CD8-positive, alpha-beta memory T cell (primary cell): Measurements from ENCODE around the gene RAB11FIP4. TPM values are rescaled to one million over a fixed set of nuclear protein-coding genes. Genes with fewer than 3 reads are reported as not detected.

Experiments
- CTCF ChIA-PET: fragments of 350-600 bp; sonication (Branson Sonifier 250); formaldehyde crosslinking; loops from one replicate; lab custom pipeline; 2021; ENCODE audit warnings: antibody characterized with exemption; lab: Charles Lee
- POLR2A ChIA-PET: fragments of 350-600 bp; sonication (Branson Sonifier 250); formaldehyde crosslinking; loops from one replicate; lab custom pipeline; 2021; ENCODE audit warnings: antibody characterized with exemption; lab: Charles Lee
- DNase-seq, 5 donors: peaks; one replicate each; pipeline versions ENCODE4 v3.0.0 to v3.0.0-alpha.2; 2020 to 2022; ENCODE audit warnings: mixed read lengths in 1 of 5
- H3K27ac ChIP-seq: one replicate; pipeline ENCODE4 v1.7.0; 2013; ENCODE audit warnings: low read depth, mild to moderate bottlenecking, low read length, moderate library complexity
- H3K27me3 ChIP-seq: 2 replicates; pipeline ENCODE4 v1.7.0; 2013; ENCODE audit warnings: low read length, mild to moderate bottlenecking; ENCODE audit not compliant: insufficient read depth, poor library complexity, severe bottlenecking
- H3K36me3 ChIP-seq: 2 replicates; pipeline ENCODE4 v1.7.0; 2013; ENCODE audit warnings: mild to moderate bottlenecking, low read length, moderate library complexity; ENCODE audit not compliant: insufficient read depth
- H3K4me1 ChIP-seq: 2 replicates; pipeline ENCODE4 v1.7.0; 2013; ENCODE audit warnings: mild to moderate bottlenecking, low read length, moderate library complexity; ENCODE audit not compliant: insufficient read depth
- H3K4me3 ChIP-seq: 2 replicates; pipeline ENCODE4 v1.7.0; 2013; ENCODE audit warnings: mild to moderate bottlenecking, low read length
- H3K9me3 ChIP-seq: 2 replicates; pipeline ENCODE4 v1.7.0; 2013; ENCODE audit warnings: mild to moderate bottlenecking, low read length
- H3K27ac Mint-ChIP-seq, 8 donors: one replicate each; pipeline ENCODE4 v1.8.0; 2020 to 2021; ENCODE audit warnings: mixed read lengths in 8 of 8, mild to moderate bottlenecking in 6 of 8, inconsistent platforms in 3 of 8, moderate library complexity in 3 of 8
- H3K27me3 Mint-ChIP-seq, 2 donors: one replicate each; pipeline ENCODE4 v1.8.0; 2020 to 2021; ENCODE audit warnings: mixed read lengths in 2 of 2, mild to moderate bottlenecking in 1 of 2, moderate library complexity in 1 of 2
- H3K36me3 Mint-ChIP-seq, 3 donors: one replicate each; pipeline ENCODE4 v1.8.0; 2020 to 2021; ENCODE audit warnings: mixed read lengths in 3 of 3, inconsistent platforms in 1 of 3, mild to moderate bottlenecking in 1 of 3
- H3K4me1 Mint-ChIP-seq, 3 donors: one replicate each; pipeline ENCODE4 v1.8.0; 2020 to 2021; ENCODE audit warnings: mixed read lengths in 3 of 3, inconsistent platforms in 1 of 3, mild to moderate bottlenecking in 1 of 3
- H3K4me3 Mint-ChIP-seq, 7 donors: one replicate each; pipeline ENCODE4 v1.8.0; 2020 to 2021; ENCODE audit warnings: mixed read lengths in 7 of 7, mild to moderate bottlenecking in 6 of 7, moderate library complexity in 4 of 7, inconsistent platforms in 2 of 7
- H3K9me3 Mint-ChIP-seq, 5 donors: one replicate each; pipeline ENCODE4 v1.8.0; 2020 to 2022; ENCODE audit warnings: mixed read lengths in 5 of 5, mild to moderate bottlenecking in 3 of 5, moderate library complexity in 2 of 5, inconsistent platforms in 1 of 5
- polyA plus RNA-seq: library from polyadenylated mRNA; unstranded; fragments of 300-500 nt; fragmentation: Illumina TruSeq; gene quantifications from one replicate; pipeline ENCODE4 v1.2.3, GENCODE V29; 2021
- total RNA-seq, 2 experiments: library from RNA; stranded (reverse); gene quantifications; one replicate each; pipeline ENCODE4 v1.2.3, GENCODE V29; 2021

Gene RAB11FIP4
- total and polyA plus RNA-seq, 3 experiments from 2014 or later: 15.1 to 26.8 (median 17.4) TPM

DNA sequence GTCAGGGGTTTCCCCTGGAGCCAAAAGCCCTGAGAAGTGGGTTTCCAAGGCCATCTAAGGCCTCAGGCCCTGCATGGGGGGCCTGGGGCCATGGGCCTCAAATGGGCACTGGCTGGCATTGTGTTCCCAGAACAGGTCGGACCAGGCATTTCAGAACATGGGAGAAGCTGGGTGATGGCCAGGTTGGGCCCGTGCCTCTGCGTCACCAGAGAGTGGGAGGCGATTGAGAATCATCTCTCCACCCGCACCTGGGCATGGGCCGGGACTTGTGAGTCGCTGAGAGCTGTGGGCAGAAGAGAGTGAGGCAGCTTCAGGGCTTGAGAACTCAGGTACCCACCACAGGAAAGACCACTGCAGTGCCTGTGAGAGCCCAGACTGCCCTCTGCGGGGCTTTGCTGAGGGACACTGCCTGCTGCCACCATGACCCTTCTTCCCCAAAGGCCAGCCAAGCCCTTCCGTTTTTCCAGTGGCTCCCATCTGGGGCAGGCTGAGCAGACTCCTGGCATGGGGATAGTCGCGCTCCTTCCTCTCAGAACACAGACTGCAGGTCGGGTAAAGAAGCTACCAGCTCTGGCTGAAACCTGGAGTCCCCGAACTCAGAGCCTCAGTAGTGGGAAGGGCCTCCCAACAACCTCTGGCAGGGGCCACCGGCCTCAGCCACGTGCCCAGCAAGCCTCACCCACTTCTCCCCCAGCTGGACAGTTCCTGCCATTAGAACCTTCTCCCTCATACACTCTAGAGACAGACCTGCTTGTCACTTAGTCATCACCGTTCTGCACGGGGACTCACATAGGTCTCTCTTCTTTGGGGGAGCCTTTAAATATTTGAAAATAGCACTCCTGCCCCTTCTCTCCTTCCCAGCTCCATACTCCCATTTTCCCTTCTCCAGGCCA lies 1.6 kb downstream of the RAB11FIP4 start:
- peaks cover 0 to 12% (median 9%) of the 10 kb centered on the region in 3 donors for H3K4me1 Mint-ChIP-seq
- Histone ChIP-seq H3K4me3 (no peak overlapping the region), H3K4me1 (no peaks in the 10 kb centered on the region), H3K27ac (no peak overlapping the region), H3K27me3 (peaks cover 24% of the 10 kb centered on the region), H3K9me3 (no peaks in the 10 kb centered on the region), H3K36me3 (no peaks in the 10 kb centered on the region)
- peaks cover 43 to 58% of the 10 kb centered on the region in 2 donors for H3K27me3 Mint-ChIP-seq
- H3K36me3 Mint-ChIP-seq: peaks cover 0 to 6% (median 0%) of the 10 kb centered on the region in 3 donors
- H3K27ac Mint-ChIP-seq: no peak overlapping the region
- ChIA-PET CTCF (no interaction called here), POLR2A (no interaction called here)
- DNase-seq: no peak
- H3K9me3 Mint-ChIP-seq: no peaks in the 10 kb centered on the region
- peak overlapping the region; percentile 51 to 80 (median 67) for H3K4me3 Mint-ChIP-seq

DNA sequence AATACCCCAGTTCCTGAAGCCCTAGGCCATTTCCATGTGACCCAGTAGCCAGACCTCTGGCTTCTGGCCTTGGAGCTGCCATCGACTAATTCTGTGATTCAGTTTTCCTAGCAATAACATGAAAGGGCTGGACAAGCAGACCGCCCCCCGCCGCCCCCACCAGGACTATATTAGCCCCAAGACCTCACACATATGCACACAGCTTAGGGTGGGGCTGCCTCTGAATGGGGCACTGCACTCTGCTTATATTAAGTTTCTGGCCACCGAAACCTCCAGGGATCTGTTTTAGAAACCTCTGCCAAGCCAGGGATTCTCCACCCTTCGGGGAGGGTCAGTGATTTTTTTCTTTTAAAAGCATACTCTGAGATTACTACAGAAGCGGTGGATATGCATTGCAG lies 2.3 kb downstream of the RAB11FIP4 start:
- Histone ChIP-seq H3K9me3 (no peaks in the 10 kb centered on the region), H3K36me3 (no peaks in the 10 kb centered on the region), H3K4me1 (no peaks in the 10 kb centered on the region), H3K27me3 (peaks cover 24% of the 10 kb centered on the region), H3K4me3 (no peak overlapping the region), H3K27ac (no peak overlapping the region)
- no peak for DNase-seq
- no peak overlapping the region for H3K27ac Mint-ChIP-seq
- H3K4me1 Mint-ChIP-seq: peaks cover 0 to 12% (median 9%) of the 10 kb centered on the region in 3 donors
- H3K4me3 Mint-ChIP-seq: peak overlapping the region in 5 of 7 donors; percentile 10 to 59 (median 54)
- no peaks in the 10 kb centered on the region for H3K9me3 Mint-ChIP-seq
- POLR2A ChIA-PET: no interaction called here
- H3K27me3 Mint-ChIP-seq: peaks cover 43 to 62% of the 10 kb centered on the region in 2 donors
- CTCF ChIA-PET: no interaction called here
- peaks cover 0 to 6% (median 0%) of the 10 kb centered on the region in 3 donors for H3K36me3 Mint-ChIP-seq

DNA sequence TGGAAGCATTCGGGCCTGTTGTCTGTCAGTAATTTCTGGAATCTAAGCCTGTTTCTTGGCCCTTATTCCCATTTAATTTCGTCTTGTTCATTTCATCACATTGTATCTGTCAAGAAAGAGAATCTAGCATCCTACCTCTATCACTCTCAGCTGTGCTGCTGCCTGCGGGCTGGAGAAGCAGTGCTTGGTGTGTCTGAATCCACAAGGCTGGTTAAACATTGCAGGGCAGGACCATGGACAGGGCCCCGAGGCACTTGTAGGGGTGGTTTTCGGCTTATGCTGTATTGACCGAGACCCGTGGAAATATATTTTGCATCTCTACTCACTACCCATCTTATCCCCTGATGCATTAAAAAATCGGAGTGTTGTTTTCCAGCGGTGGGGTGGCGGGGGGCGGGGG lies 3.1 kb downstream of the RAB11FIP4 start:
- H3K4me1 Mint-ChIP-seq: peaks cover 0 to 12% (median 9%) of the 10 kb centered on the region in 3 donors
- no peak overlapping the region for H3K27ac Mint-ChIP-seq
- peaks cover 0 to 6% (median 0%) of the 10 kb centered on the region in 3 donors for H3K36me3 Mint-ChIP-seq
- no peaks in the 10 kb centered on the region for H3K9me3 ChIP-seq
- H3K4me1 ChIP-seq: no peaks in the 10 kb centered on the region
- peaks cover 24% of the 10 kb centered on the region for H3K27me3 ChIP-seq
- no peak overlapping the region for H3K27ac ChIP-seq
- POLR2A ChIA-PET: no interaction called here
- H3K36me3 ChIP-seq: no peaks in the 10 kb centered on the region
- DNase-seq: peak in 1 of 5 donors; percentile 15
- peaks cover 37 to 58% of the 10 kb centered on the region in 2 donors for H3K27me3 Mint-ChIP-seq
- peak overlapping the region in 1 of 7 donors; percentile 15 for H3K4me3 Mint-ChIP-seq
- CTCF ChIA-PET: no interaction called here
- no peak overlapping the region for H3K4me3 ChIP-seq
- no peaks in the 10 kb centered on the region for H3K9me3 Mint-ChIP-seq

DNA sequence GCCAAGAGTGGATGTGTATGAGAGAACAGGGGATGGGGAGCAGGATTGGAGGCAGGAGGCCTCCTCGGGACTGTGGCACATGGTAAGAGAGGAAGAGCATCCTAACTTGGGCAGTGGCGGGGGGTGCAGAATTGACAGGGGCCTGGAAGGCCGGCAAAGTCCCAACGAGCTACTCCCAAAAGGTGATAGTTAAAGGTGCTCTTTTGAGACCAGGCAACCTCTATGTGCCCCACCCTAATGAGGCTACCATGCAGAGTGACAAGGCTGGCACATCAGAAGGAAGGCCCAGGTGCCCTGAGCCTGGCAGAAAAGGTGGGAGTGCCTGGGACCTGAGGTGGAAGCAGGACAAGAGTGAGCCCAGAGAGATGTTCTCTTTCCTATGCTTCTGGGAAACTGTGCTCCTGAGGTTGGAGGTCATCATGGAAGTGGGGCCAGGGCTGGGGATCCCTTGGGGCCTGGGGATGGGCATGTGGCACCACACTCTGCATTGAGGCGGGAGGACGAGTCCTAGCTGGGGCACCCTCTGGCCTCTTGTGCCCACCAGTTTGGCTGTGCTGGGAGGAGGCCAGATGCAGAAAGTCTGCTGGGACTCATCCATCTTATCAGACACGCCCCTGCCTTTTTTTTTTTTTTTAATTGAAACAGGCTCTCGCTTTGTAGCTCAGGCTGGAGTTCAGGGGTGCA lies 5.9 kb downstream of the RAB11FIP4 start:
- no peaks in the 10 kb centered on the region for H3K4me1 ChIP-seq
- peaks cover 0 to 5% (median 3%) of the 10 kb centered on the region in 3 donors for H3K4me1 Mint-ChIP-seq
- no peak overlapping the region for H3K4me3 Mint-ChIP-seq
- no peaks in the 10 kb centered on the region for H3K9me3 Mint-ChIP-seq
- no peaks in the 10 kb centered on the region for H3K9me3 ChIP-seq
- no peak overlapping the region for H3K4me3 ChIP-seq
- peaks cover 27 to 51% of the 10 kb centered on the region in 2 donors for H3K27me3 Mint-ChIP-seq
- POLR2A ChIA-PET: no interaction called here
- CTCF ChIA-PET: no interaction called here
- peaks cover 13% of the 10 kb centered on the region for H3K27me3 ChIP-seq
- peaks cover 0 to 6% (median 0%) of the 10 kb centered on the region in 3 donors for H3K36me3 Mint-ChIP-seq
- DNase-seq: no peak
- H3K27ac Mint-ChIP-seq: no peak overlapping the region
- H3K36me3 ChIP-seq: no peaks in the 10 kb centered on the region
- H3K27ac ChIP-seq: no peak overlapping the region

DNA sequence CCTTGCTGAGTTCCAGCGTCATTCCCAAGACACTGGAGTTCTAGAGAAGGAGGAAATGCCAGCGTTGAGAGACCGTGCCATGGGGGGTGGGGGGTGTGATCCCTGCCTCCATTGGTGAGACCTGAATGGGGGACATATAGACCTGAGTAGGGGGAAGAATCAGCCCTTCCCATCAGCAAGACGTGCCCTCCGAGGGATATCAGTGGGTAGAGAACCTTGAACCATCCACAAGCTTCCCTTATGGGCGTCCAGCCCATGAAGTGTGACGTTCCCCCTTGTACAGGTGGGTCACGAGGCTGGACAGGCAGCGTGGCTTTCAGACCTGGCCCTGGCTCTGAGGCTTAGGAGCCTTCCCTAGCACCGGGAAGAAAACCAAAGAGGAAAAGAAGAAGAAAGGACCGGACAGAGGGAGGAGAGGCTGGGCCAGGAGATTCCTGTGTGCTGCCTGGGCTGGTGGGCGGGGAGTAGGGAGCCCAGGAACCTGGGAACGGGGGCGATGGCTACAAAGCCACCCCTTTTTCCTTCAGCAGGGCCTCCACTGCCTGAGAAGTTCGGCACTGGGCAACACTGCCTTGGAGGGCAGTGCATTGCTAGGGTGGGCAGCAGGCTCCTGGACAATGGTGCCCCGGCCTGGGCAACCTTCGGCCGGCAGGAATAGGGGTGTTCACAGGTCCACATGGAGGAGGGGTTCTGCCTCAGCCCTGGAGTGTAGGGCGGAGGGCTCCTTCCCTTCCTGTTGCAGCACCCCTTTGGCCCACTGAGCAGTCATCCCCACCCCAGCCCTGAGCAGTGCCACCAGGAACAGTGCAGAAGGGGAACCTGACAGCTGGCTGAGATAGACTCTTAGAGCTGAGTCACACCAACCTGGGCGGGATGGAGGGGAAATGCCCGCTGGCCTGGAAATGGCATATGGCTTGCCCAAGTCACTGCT lies 7.2 kb downstream of the RAB11FIP4 start:
- no peaks in the 10 kb centered on the region for H3K4me1 Mint-ChIP-seq
- H3K27me3 ChIP-seq: peaks cover under 1% of the 10 kb centered on the region
- POLR2A ChIA-PET: no interaction called here
- CTCF ChIA-PET: no interaction called here
- no peak overlapping the region for H3K4me3 Mint-ChIP-seq
- no peak overlapping the region for H3K4me3 ChIP-seq
- no peaks in the 10 kb centered on the region for H3K36me3 ChIP-seq
- H3K9me3 ChIP-seq: no peaks in the 10 kb centered on the region
- H3K4me1 ChIP-seq: no peaks in the 10 kb centered on the region
- no peak overlapping the region for H3K27ac ChIP-seq
- peaks cover 18 to 38% of the 10 kb centered on the region in 2 donors for H3K27me3 Mint-ChIP-seq
- peaks cover 0 to 2% (median 0%) of the 10 kb centered on the region in 3 donors for H3K36me3 Mint-ChIP-seq
- DNase-seq: no peak
- H3K9me3 Mint-ChIP-seq: no peaks in the 10 kb centered on the region
- H3K27ac Mint-ChIP-seq: no peak overlapping the region

DNA sequence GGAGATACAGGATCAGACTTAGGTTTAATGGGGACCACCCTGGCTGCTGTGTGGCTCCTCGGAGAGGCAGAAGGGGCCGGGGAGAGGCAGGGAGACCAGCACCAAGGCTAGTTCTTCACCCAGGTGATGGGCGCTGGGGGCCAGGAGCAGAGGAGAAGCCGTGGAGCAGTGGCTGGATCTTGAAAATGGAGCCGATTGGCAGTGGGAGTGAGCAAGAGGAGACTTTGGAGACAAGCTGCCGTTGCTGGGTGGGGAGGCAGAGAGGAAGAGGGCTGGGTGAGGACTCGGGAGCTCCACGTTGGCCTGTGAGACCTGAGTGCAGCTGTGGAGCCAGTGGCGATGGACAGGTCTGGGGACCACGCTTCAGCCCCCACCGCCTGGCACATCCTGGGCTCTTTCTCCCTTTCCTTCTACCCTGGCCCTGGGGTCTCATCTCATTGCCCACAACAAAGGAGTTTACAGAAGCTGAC lies 9.0 kb downstream of the RAB11FIP4 start:
- Histone ChIP-seq H3K4me3 (no peak overlapping the region), H3K36me3 (no peaks in the 10 kb centered on the region), H3K9me3 (no peaks in the 10 kb centered on the region), H3K27ac (no peak overlapping the region), H3K27me3 (no peaks in the 10 kb centered on the region), H3K4me1 (no peaks in the 10 kb centered on the region)
- DNase-seq: no peak
- H3K27ac Mint-ChIP-seq: no peak overlapping the region
- peaks cover 10 to 21% of the 10 kb centered on the region in 2 donors for H3K27me3 Mint-ChIP-seq
- H3K4me3 Mint-ChIP-seq: no peak overlapping the region
- no peaks in the 10 kb centered on the region for H3K4me1 Mint-ChIP-seq
- no peaks in the 10 kb centered on the region for H3K9me3 Mint-ChIP-seq
- no peaks in the 10 kb centered on the region for H3K36me3 Mint-ChIP-seq
- POLR2A ChIA-PET: no interaction called here
- CTCF ChIA-PET: interaction anchor here (1.4 kb wide), 1 partner anchor 11 kb away, joined by 4 read pairs; no protein-coding TSS in a partner anchor

DNA sequence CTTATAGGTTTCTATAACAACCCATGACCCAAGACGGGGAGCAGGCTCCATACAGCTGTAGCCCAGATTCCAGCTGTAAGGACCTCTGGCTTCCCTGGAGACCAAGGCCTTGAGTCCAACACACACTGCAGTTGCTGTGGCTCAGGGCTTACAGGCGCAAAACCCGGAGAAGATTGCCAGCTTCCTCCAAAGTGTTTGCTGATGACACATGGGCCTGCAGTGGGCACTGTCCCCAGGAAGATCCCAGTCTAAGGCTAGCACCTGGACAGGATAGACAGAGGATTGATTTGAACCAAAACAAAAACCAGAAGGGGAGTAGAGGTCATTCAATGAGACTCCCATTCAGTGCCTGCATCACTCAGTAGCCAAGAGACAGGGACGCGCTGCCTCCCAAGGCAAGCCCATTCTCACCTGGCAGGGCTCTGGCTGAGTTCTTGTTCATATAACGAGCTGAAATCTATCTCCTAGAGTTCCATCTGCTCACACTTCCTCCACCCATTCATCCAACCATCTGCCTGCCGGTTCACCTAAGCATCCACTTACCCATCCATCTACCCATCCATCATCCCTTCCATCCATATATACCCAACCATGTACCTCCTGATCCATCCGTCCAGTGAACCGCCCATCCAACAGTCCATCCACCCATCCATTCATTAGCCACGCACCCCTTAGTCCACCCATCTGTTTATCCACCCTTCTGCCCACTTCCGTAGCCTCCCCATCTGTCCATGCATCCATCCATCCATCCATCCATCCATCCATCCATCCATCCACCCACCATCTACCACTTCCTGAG lies 10.2 kb downstream of the RAB11FIP4 start:
- ChIA-PET CTCF (interaction anchor here (1.4 kb wide), 1 partner anchor 13 kb away, joined by 4 read pairs; no protein-coding TSS in a partner anchor), POLR2A (no interaction called here)
- no peak overlapping the region for H3K27ac Mint-ChIP-seq
- H3K4me1 Mint-ChIP-seq: no peaks in the 10 kb centered on the region
- no peak for DNase-seq
- peaks cover 0 to 13% of the 10 kb centered on the region in 2 donors for H3K27me3 Mint-ChIP-seq
- Histone ChIP-seq H3K9me3 (no peaks in the 10 kb centered on the region), H3K4me1 (no peaks in the 10 kb centered on the region), H3K27me3 (no peaks in the 10 kb centered on the region), H3K27ac (no peak overlapping the region), H3K36me3 (no peaks in the 10 kb centered on the region), H3K4me3 (no peak overlapping the region)
- H3K9me3 Mint-ChIP-seq: no peaks in the 10 kb centered on the region
- no peaks in the 10 kb centered on the region for H3K36me3 Mint-ChIP-seq
- no peak overlapping the region for H3K4me3 Mint-ChIP-seq
